NB4 (cell line): Measurements from ENCODE around the gene ATAD1.

ENCODE experiments used
- CTCF ChIP-seq: IDR thresholded peaks from one replicate; pipeline ENCODE4 v1.5.1; 2012; ENCODE audit warnings: low read depth, low read length
- MAX ChIP-seq: IDR thresholded peaks from 2 replicates; pipeline ENCODE4 v1.6.1; 2011; ENCODE audit warnings: low read depth, low read length
- MYC ChIP-seq: IDR thresholded peaks from 2 replicates; pipeline ENCODE4 v1.6.1; 2011; ENCODE audit warnings: low read depth, low read length
- POLR2A ChIP-seq: IDR thresholded peaks from 2 replicates; pipeline ENCODE4 v1.6.1; 2011; ENCODE audit warnings: mild to moderate bottlenecking; ENCODE audit not compliant: insufficient read length; ENCODE audit errors: extremely low read depth

GRCh38 chr10:87827681-87828080, 9.7 kb upstream of the ATAD1 start:
- TF ChIP-seq CTCF (no peak), MYC (no peak), POLR2A (no peak), MAX (no peak)
